NB4 (cell line): ENCODE results near the gene BMPR1B.

Experiments
- DNase-seq: peaks from one replicate; pipeline ENCODE4 v3.0.0; 2010; ENCODE audit warnings: low read depth
- H3K4me3 ChIP-seq: one replicate; pipeline ENCODE4 v1.5.1; 2011; ENCODE audit warnings: mild to moderate bottlenecking, low read depth, low read length, moderate library complexity
- MYC ChIP-seq: IDR thresholded peaks from 2 replicates; pipeline ENCODE4 v1.6.1; 2011; ENCODE audit warnings: low read depth, low read length
- POLR2A ChIP-seq: IDR thresholded peaks from 2 replicates; pipeline ENCODE4 v1.6.1; 2011; ENCODE audit warnings: mild to moderate bottlenecking; ENCODE audit not compliant: insufficient read length; ENCODE audit errors: extremely low read depth
- TF ChIP-seq, protein P1 (sequence below): IDR thresholded peaks from one replicate; pipeline ENCODE4 v1.5.1; 2012; ENCODE audit warnings: low read depth, low read length
- TF ChIP-seq, protein P2 (sequence below): IDR thresholded peaks from 2 replicates; pipeline ENCODE4 v1.6.1; 2011; ENCODE audit warnings: low read depth, low read length

Gene BMPR1B

DNA sequence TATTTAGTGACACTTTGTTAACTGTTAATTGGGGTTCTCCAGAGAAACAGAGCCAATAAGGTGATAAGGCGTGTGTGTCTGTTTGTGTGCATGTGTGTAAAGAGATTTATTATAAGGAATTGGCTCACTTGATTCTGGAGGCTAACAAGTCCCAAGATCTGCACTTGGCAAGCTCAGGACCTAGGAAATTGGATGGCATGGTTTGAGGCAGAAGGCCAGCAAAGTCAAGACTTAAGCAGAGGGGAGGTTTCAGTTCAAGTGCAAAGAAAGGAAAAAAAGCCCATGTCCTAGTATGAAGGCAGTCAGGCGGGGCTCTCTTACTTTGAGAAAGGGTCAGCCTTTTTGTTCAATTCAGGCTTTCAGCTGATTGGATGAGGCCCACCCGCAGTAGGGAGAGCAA lies 314.1 kb downstream of the BMPR1B start:
- TF ChIP-seq, protein P1, sequence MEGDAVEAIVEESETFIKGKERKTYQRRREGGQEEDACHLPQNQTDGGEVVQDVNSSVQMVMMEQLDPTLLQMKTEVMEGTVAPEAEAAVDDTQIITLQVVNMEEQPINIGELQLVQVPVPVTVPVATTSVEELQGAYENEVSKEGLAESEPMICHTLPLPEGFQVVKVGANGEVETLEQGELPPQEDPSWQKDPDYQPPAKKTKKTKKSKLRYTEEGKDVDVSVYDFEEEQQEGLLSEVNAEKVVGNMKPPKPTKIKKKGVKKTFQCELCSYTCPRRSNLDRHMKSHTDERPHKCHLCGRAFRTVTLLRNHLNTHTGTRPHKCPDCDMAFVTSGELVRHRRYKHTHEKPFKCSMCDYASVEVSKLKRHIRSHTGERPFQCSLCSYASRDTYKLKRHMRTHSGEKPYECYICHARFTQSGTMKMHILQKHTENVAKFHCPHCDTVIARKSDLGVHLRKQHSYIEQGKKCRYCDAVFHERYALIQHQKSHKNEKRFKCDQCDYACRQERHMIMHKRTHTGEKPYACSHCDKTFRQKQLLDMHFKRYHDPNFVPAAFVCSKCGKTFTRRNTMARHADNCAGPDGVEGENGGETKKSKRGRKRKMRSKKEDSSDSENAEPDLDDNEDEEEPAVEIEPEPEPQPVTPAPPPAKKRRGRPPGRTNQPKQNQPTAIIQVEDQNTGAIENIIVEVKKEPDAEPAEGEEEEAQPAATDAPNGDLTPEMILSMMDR = no peak
- TF ChIP-seq, protein P2, sequence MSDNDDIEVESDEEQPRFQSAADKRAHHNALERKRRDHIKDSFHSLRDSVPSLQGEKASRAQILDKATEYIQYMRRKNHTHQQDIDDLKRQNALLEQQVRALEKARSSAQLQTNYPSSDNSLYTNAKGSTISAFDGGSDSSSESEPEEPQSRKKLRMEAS = no peak
- TF ChIP-seq POLR2A (no peak), MYC (no peak)
- DNase-seq = no peak
- H3K4me3 ChIP-seq = no peak overlapping the region

DNA sequence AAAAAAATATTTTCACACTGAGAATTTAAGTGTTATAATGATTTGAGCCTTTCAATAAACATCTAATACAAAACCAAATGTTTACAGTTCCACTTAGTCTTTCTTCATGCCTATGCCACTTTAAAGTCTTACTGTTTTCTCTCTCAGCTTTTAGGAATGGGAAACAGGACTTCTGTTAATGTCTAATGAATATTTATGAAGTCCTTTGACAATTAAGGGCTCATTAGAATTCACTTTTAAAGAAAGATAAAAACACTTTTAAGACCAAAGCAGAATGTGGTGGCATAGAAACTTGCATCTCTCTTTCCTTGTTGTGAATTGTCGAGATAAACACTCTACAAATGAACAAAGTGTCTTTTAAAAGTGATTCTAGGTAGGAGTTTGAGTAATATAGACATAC lies 315.9 kb downstream of the BMPR1B start:
- no peak overlapping the region for H3K4me3 ChIP-seq
- no peak for TF ChIP-seq MYC
- TF ChIP-seq, protein P2 = no peak
- TF ChIP-seq, protein P1 = no peak
- TF ChIP-seq POLR2A = no peak
- no peak for DNase-seq

DNA sequence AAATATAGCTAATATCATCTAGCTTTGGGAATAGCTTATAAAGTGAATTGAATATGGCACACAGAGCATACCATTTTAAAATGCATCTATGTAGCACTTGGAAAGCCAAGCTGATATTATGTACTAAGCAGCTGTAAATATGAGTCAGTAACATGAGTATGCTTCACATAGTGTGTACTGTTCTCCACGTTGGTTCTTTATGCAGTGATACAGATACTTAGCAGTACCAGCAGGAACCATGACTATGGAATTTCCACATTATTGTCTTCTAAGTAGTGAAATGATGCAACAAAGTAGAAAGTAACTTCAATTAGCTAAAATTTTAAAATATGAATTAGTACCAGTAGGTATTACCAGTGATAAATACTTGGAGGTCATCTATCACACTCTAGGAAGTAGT lies 320.1 kb downstream of the BMPR1B start:
- H3K4me3 ChIP-seq = no peak overlapping the region
- DNase-seq = no peak
- TF ChIP-seq MYC (no peak), POLR2A (no peak)
- TF ChIP-seq, protein P2 = no peak
- TF ChIP-seq, protein P1 = no peak

DNA sequence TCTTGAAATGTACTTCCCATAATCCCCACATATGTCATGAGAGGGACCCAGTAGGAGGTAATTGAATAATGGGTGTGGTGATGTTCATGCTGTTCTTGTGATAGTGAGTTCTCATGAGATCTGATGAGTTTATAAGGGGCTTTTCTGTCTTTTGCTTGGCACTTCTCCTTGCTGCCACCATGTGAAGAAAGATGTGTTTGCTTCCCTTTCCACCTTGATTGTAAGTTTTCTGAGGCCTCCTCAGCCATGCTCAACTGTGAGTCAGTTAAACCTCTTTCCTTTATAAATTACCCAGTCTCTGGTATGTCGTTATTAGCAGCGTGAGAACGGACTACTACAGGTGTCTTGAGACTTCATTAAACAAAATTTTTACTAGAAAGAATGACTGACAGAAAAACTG lies 323.2 kb downstream of the BMPR1B start:
- H3K4me3 ChIP-seq = no peak overlapping the region
- TF ChIP-seq POLR2A (no peak), MYC (no peak)
- TF ChIP-seq, protein P1 = no peak
- TF ChIP-seq, protein P2 = no peak
- no peak for DNase-seq

DNA sequence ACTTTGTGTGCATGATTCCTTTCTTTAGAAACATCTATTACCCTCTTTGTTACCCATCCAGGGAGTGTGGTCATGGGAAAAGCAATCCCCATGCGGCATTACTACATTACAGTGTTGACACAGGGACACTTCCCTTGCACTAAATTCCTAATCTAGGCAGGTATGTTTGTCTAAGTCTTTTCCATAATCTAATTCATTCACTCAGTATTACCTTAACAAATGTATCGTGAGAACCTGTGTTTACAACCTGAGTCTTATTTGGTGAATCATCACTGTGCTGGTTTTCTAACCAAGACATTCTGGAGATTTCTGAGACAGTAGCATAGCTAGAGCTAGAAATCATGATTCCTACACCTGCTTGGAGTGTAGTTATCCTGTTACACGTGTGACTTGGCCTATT lies 326.8 kb downstream of the BMPR1B start:
- TF ChIP-seq, protein P2 = no peak
- TF ChIP-seq POLR2A (no peak), MYC (no peak)
- TF ChIP-seq, protein P1 = no peak
- DNase-seq = no peak
- no peak overlapping the region for H3K4me3 ChIP-seq
